Glutamatergic neuron (in vitro differentiated cells): ENCODE results near the gene GCC2. TPM values are rescaled to one million over a fixed set of nuclear protein-coding genes. Genes with fewer than 3 reads are reported as not detected.
A peak's percentile ranks its signal among the peaks of the same experiment; 100 is the strongest.
"Not testable (repeated sequence)": the region's sequence is repeated elsewhere in the genome, so short reads cannot be mapped to it uniquely, and the experiment has no call there.

Experiments
- DNase-seq: peaks from one replicate; pipeline ENCODE4 v3.0.0; 2022
- H3K27ac Mint-ChIP-seq: one replicate; pipeline ENCODE4 v1.8.0; 2020; ENCODE audit warnings: mild to moderate bottlenecking, mixed read lengths, inconsistent platforms; ENCODE audit not compliant: unreplicated experiment
- H3K27me3 Mint-ChIP-seq: one replicate; pipeline ENCODE4 v1.8.0; 2020; ENCODE audit warnings: mild to moderate bottlenecking, moderate library complexity, mixed read lengths, inconsistent platforms; ENCODE audit not compliant: unreplicated experiment
- H3K36me3 Mint-ChIP-seq: one replicate; pipeline ENCODE4 v1.8.0; 2020; ENCODE audit warnings: mild to moderate bottlenecking, mixed read lengths, inconsistent platforms; ENCODE audit not compliant: unreplicated experiment
- H3K4me1 Mint-ChIP-seq: one replicate; pipeline ENCODE4 v1.8.0; 2020; ENCODE audit warnings: mild to moderate bottlenecking, low read depth, mixed read lengths, inconsistent platforms; ENCODE audit not compliant: unreplicated experiment
- H3K4me3 Mint-ChIP-seq: one replicate; pipeline ENCODE4 v1.8.0; 2020; ENCODE audit warnings: mild to moderate bottlenecking, mixed read lengths, inconsistent platforms; ENCODE audit not compliant: unreplicated experiment
- H3K9me3 Mint-ChIP-seq: one replicate; pipeline ENCODE4 v1.8.0; 2020; ENCODE audit warnings: mild to moderate bottlenecking, moderate library complexity, mixed read lengths, inconsistent platforms; ENCODE audit not compliant: unreplicated experiment
- CTCF ChIP-seq: fragments of 200-600 bp; sonication (generic); IDR thresholded peaks from one replicate; pipeline ENCODE4 v1.5.0; 2021; ENCODE audit not compliant: partially characterized antibody, unreplicated experiment
- total RNA-seq: library from RNA; stranded (reverse); fragmentation: NEBNext Ultra II Directional; extraction: Animal tissue kit (Norgen Biotek cat#: 25700); gene quantifications from one replicate; pipeline ENCODE4 v1.2.1, GENCODE V29; 2021; ENCODE audit not compliant: unreplicated experiment

The GCC2 gene
- total RNA-seq, 1 donor from 2014 or later, result 36.0 TPM

GRCh38 chr2:108423067-108423466, 25.9 kb upstream of the GCC2 start:
- TF ChIP-seq CTCF, result no peak
- Mint-ChIP-seq H3K4me1 (peaks cover 5% of the 10 kb centered on the region), H3K9me3 (peaks cover 4% of the 10 kb centered on the region), H3K27ac (no peak overlapping the region), H3K4me3 (no peak overlapping the region), H3K27me3 (peaks cover 3% of the 10 kb centered on the region), H3K36me3 (no peaks in the 10 kb centered on the region)
- no peak for DNase-seq

GRCh38 chr2:108423502-108424251, 25.3 kb upstream of the GCC2 start:
- Mint-ChIP-seq H3K4me3 (no peak overlapping the region), H3K4me1 (peaks cover 5% of the 10 kb centered on the region), H3K27me3 (peaks cover 3% of the 10 kb centered on the region), H3K9me3 (peaks cover 4% of the 10 kb centered on the region), H3K36me3 (no peaks in the 10 kb centered on the region), H3K27ac (peak overlapping the region; percentile 40)
- no peak for TF ChIP-seq CTCF
- peak; percentile 19 for DNase-seq

- no peak for DNase-seq
- TF ChIP-seq CTCF, result no peak
- peaks cover 4% of the 10 kb centered on the region for H3K9me3 Mint-ChIP-seq
- H3K27ac Mint-ChIP-seq, result no peak overlapping the region
- no peak overlapping the region for H3K4me3 Mint-ChIP-seq
- peaks cover 3% of the 10 kb centered on the region for H3K27me3 Mint-ChIP-seq
- H3K4me1 Mint-ChIP-seq, result peaks cover 5% of the 10 kb centered on the region
- H3K36me3 Mint-ChIP-seq, result peaks cover 4% of the 10 kb centered on the region
Measured at GRCh38 chr2:108428286-108429009, 20.6 kb upstream of the GCC2 start.

DNA sequence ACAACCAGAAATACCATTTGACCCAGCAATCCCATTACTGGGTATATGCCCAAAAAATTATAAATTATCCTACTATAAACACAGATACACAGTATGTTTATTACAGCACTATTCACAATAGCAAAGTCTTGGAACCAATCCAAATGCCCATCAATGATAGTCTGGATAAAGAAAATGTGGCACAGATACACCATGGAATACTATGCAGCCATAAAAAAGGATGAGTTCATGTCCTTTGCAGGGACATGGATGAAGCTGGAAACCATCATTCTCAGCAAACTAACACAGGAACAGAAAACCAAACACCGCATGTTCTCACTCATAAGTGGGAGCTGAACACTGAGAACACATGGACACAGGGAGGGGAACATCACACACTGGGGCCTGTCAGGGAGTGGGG, 13.4 kb upstream of the GCC2 start:
- H3K4me1 Mint-ChIP-seq, H3K4me3 Mint-ChIP-seq, H3K36me3 Mint-ChIP-seq, DNase-seq, H3K27me3 Mint-ChIP-seq, H3K9me3 Mint-ChIP-seq, H3K27ac Mint-ChIP-seq: not testable (repeated sequence)

GRCh38 chr2:108436976-108437375, 12.0 kb upstream of the GCC2 start:
- Mint-ChIP-seq H3K4me1 (no peaks in the 10 kb centered on the region), H3K9me3 (no peaks in the 10 kb centered on the region), H3K27me3 (no peaks in the 10 kb centered on the region), H3K4me3 (no peak overlapping the region), H3K27ac (no peak overlapping the region), H3K36me3 (peaks cover 4% of the 10 kb centered on the region)
- no peak for TF ChIP-seq CTCF
- no peak for DNase-seq
